Kasumi-1 (cell line): ENCODE measurements around the gene RPAP3.
A peak's percentile ranks its signal among the peaks of the same experiment; 100 is the strongest.
"Not testable (repeated sequence)": the region's sequence is repeated elsewhere in the genome, so short reads cannot be mapped to it uniquely, and the experiment has no call there.

Experiments used
- DNase-seq, 2 experiments: peaks; one replicate each; lab custom pipeline; 2025; lab: John Stamatoyannopoulos, UW

Gene RPAP3

DNA sequence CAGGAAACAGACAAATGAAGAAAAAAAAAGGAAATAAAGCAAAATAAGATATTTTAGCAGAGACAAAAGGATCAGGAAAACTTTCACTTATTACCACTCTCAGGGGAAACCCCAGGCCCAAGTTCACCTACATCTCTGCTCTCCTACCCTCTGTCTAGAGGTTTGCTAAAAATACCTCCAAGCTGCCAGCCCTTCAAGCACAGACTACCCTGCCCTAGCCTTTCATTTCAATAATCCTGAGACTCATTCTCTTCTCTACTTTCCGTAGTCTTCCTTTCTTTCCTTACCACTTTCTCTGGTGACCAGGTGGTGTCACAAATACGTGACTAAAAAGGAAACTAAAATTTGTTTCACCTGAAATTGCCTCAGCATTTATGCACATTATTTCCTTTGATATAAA is 33.8 kb downstream of the RPAP3 start:
- DNase-seq = no peak

GRCh38 chr12:47667935-47668334 is 37.9 kb downstream of the RPAP3 start:
- DNase-seq = not testable (repeated sequence)

DNA sequence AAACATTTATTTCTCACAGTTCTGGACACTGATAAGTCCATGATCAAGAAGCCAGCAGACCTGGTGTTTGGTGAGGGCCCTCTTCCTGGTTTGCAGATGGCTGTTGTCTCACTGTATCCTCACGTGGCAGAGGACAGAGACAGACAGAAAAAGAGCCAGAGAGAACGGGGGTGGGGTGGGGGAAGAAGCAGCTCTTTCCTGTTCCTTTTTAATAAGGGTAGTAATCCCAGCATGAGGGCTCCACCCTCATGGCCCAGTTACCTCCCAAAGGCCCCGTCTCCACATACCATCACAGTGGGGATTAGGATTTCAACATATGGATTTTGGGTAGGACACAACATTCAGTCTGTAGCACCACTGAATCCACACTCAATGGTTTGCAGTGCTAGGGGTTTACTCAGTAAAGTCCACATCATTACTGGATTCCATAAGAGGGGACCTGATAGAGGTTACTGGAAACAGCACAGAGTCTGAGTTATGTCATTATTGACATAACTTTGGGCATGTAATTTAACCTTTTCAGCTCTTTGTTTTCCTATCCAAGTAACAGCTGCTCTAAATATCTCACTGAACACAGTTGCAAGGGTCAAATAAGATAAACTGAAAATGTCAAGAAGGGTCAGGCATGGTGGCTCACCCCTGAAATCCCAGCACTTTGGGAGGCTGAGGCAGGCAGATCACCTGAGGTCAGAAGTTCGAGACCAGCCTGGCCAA is 53.2 kb downstream of the RPAP3 start:
- peak; percentile 48 to 54 for DNase-seq

DNA sequence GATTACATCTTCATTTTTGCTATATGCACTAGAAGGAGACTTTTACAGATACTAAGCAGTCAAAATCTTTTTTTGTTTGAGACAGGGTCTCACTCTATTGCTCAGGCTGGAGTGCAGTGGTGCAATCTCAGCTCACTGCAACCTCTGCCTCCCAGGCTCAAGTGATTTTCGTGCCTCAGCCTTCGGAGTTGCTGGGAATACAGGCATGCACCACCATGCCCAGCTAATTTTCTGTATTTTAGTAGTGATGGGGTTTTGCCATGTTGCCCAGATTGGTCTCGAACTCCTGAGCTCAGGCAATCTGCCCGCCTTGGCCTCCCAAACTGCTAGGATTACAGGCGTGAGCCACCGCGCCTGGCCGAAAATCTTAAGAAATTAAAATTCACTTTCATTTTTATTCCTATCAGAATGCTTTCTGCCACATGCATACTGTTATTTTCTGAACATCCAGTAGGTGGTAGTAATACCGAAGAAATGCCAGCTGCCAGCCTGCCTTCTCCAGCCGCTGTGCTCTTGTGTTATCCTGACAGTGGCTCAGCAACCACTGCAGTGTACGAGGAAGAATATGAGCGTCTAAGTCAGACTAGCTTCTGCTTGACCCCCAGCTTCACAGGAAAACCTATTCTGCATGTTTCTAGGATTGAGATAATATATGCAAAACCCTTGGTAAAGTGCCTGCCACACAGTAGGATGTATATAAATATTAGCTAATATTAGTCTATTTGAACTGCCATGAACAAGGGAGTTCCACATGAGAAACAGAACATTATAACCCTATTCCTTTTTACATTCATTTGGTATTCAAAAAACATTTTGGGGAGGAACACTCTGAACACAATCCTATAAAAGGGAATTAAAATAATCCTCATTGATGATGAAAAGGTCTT is 54.2 kb downstream of the RPAP3 start:
- peak; percentile 92 to 93 for DNase-seq

DNA sequence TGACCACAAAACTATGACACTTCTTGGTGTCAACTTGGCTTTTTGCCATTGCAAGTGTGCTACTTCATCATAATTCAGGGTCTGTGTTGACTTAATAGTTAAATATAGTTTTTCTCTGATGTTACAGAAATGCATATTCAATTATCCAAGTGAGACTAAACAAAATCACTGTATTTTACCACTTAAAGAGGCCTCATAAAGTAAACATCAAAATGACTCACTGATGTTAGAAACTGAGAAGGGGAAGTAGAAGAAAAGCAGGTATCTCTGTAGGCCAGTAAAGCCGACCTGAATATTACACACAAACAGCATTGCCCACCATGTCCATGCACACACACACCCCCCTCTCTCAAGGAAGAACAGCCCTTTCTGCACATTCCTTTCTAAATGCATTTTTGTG is 55.4 kb downstream of the RPAP3 start:
- DNase-seq = no peak

GRCh38 chr12:47649381-47649780 is 56.4 kb downstream of the RPAP3 start:
- no peak for DNase-seq

DNA sequence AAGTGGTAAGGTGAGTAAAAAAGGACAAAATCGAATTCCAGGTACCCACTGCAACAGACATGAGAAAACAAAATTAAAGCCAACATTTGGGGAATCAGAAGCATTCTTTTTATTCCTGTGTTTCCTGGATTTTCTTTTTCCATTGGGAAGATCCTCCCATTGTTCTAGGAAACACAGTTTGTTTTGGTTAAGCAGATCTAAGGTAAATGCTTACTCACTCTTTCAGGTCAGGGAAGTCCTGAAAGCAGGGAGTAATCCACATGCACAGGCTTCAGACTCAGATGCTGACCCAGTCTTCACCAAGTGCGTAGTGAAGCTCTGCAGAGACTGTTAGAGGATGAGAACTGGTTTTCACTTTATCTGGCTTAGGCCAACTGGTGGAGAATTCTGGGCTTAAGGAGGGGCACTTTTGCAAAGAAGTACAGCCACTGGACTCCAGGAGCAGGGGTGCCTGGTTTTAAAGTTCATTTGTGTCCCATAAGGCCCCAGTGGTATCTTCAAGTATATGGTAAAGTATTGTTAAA is 57.7 kb downstream of the RPAP3 start:
- no peak for DNase-seq

GRCh38 chr12:47642310-47642709 is 63.5 kb downstream of the RPAP3 start:
- not testable (repeated sequence) for DNase-seq

DNA sequence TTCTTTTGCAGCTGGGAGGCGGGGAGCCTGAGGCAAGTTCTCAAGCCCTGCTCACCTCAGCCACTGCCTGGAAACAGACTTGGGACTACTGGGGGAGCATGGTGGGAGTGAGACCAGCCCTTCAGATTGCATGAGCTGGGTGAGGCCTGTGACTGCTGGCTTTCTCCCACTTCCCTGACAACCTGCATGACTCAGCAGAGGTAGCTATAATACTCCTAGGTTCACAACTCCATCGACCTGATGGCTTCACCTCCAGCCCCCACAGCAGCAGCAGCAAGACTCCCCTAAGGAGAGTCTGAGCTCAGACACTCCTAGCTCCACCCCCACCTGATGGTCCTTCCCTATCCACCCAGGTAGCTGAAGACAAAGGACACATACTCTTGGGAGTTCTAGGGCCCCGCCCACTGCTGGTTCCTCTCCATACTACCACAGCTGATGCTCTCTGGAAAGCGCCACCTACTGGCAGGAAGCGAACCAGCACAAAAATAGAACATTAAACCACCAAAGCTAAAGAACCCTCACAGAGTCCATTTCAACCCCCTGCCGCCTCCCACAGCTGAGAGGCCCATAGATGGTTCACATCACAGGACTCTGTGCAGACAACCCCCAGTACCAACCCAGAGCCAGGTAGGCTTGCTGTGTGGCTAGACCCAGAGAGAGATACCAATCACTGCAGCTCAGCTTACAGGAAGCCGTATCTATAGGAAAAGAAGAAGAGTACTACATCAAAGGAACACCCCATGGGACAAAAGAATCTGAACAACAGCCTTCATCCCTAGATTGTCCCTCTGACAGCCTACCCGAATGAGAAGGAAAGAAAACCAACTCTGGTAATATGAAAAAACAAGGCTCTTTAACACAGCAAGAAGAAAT is 68.7 kb downstream of the RPAP3 start:
- DNase-seq = peak; percentile 54 to 56

DNA sequence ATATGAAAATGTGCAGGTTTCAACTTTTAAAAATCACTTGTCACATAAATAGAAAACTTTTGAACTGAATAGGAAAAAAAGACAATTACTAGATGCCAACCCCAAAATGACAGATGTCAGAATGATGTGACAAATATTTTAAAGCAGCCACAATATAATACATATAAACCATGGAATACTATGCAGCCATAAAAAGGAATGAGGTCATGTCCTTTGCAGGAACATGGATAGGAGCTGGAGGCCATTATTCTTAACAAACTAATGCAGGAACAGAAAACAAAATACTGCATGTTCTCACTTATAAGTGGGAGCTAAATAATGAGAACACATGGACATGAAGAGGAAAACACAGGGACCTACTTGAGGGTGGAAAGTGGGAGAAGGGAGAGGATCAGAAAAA is 70.1 kb downstream of the RPAP3 start:
- not testable (repeated sequence) for DNase-seq

- DNase-seq = no peak
These were observed 71.7 kb downstream of the RPAP3 start for GRCh38 chr12:47634127-47634526.

DNA sequence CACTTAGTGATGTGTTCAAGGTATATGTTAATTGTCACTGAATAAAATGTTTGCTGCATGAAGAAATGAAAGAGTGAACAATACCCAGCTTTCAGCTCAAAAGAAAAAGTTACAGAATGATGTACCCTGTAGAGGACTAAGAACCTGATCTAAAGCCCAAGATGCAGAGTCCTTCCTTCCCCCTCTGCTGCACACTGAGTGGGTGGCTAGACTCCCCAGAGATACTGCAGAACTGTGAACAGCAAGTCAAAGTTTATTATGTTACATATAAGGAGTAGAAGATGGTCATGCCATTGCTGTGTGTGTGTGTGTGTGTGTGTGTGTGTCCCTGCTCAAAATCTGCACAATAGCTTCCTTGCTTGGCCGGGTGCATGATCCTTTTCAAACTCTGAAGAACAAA is 83.9 kb downstream of the RPAP3 start:
- no peak for DNase-seq

GRCh38 chr12:47617476-47617875 is 88.4 kb downstream of the RPAP3 start:
- no peak for DNase-seq

DNA sequence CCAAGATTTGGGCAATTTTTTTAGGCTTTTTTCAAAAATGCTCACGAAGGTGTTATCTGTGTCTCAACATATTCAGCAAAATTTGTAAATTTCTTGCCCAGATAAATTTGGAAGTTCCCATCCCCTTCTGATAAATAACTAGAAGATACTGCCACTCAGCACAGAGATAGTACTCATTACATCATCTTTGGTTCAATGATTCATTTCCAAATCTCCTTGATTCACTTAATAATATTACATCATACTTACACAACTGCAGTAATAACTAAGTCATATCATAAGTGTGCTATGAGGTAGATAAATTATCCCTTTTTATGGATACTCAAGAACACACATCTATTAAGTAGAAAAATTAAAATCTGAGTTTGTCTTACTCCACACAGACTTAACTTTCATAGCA is 89.4 kb downstream of the RPAP3 start:
- DNase-seq = no peak

DNA sequence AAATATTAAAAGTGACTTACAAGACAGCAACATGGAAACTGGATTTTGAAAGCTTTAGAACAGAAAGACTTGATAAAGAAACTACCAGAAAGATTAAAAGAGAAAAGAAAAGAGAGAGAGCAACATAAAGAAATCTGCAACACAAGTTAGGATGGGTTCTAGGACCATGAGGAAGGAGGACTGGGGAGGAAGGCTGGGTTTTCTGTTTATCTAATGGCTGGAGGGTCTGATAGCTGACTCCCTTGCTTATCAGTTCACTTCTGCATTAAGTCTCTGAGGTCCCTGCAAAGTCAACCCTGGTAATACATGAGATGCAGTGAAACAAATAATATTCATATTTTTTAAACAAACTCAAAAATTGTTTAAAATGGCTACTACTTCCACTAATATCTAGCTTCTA is 90.1 kb downstream of the RPAP3 start:
- DNase-seq = no peak

DNA sequence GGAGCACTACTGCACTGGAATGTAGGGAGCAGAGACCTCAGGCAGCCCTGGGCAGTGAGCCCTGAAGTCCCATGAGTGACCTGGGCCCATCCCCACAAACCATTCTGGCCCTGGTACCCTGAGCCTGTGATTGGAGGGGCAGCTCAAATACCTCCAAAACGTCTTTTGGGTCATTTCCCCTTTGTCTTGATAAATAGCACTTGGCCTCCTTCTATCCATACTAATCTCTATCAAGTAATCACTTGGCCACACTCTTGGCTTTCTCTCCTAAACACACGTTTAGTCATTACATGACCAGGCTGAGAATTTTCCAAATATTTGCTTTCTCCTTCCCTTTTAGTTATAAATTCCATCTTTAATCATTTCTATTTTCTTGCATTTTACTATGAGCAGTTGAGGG is 91.3 kb downstream of the RPAP3 start:
- no peak for DNase-seq

DNA sequence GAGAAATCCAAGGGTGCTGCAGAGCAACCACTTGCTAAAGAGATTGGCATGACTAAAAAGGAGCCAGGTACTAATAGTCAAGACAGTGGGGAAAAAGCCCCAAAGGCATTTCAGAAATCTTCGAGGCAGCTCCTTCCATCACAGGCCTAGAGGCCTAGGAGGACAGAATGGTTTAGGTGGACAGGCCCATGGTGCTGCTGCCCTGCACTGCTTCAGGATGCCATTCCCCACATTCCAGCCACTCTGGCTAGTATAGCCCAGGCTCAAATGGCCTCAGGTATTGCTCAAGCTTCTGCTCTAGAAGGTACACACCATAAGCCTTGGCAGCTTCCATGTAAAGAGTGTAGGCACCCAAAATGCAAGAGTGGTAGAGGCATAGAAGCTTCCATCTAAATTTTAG is 92.9 kb downstream of the RPAP3 start:
- no peak for DNase-seq

- no peak for DNase-seq
These were observed 93.9 kb downstream of the RPAP3 start for GRCh38 chr12:47611906-47612305.
